ENCODE results near the gene UFL1. TPM values are rescaled to one million over a fixed set of nuclear protein-coding genes. Genes with fewer than 3 reads are reported as not detected.

The UFL1 gene
- total RNA-seq, 1 donor from 2014 or later = 20.2 TPM

DNA sequence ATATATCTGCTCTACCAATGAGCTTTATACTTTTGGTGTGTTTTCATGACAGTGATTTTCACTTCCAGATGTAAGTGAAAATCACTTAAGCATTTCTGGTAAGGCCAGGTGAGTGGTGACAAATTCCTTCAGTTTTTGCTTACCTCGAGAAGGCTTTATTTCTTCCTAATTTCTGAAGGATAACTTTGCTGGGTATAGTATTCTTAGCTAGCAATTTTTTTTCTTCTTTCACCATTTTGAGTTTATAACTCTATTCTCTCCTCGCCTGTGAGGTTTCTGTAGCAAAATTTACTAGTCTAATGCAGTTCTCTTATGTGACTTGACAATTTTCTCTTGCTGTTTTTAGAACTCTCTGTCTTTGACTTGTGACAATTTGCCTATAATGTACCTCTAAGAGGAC, 48.4 kb downstream of the UFL1 start:
- intact Hi-C loops (cut with micrococcal nuclease) = no loop called here

GRCh38 chr6:96571551-96571950, 49.9 kb downstream of the UFL1 start:
- intact Hi-C loops (cut with micrococcal nuclease) = no loop called here

DNA sequence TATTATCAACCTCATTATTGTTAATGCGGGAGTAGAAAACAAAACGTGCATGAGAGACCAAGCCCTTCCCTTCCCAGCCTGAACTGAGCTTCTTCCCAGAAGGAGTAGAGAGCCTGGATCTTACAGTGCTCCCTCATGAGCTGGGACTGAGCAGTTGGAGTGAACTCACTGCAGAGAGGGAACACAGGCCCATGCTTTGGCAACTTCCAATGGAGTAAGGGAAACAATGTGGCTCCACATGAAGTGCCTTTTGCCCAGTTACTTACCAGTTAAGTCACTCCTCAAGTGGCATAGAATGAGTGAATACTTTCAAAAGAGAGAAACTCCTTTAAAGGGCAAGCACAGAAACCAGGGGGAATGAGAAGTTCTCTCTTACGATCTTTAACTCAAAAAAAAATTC, 53.8 kb downstream of the UFL1 start:
- intact Hi-C loops (cut with micrococcal nuclease) = no loop called here

DNA sequence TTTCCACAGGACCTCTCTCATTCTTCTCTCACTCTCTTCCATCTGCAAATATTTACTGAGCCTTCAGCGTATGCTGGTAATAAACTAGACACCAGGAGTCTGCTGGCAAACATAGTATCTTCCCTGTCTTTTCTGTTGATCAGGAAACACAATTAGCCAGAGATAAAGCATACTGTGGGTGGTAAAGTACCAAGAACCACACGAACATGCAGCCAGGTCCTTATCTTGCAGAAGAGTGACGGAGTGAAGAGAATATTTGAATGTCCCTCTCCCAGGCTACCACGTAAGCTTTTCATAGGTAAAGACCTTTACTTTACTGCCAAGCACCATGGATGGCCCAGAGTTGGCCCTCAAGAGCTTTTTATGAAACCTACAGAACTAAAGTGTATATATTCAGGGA, 54.6 kb downstream of the UFL1 start:
- intact Hi-C loops (cut with micrococcal nuclease) = no loop called here

- intact Hi-C loops (cut with micrococcal nuclease) = no loop called here
Observed at GRCh38 chr6:96582021-96582420, 60.4 kb downstream of the UFL1 start.

DNA sequence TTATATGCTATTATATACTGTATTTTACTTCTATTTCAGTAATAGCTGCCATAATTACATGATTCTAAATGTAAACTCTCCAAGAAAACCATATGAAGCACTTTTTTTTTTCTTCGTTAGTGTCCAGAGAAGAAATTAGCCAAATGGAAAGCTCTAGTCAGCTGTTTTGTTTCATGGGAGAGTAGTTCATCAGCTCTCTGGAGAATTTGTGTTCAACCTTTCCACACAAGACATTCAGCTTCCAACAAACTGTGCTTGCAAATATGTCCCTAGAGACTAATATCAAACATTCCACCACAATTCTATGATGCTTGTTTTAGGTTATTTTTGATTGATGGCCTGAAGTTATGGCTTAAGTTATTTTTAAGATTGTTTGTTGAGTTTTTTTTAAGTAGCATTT, 60.8 kb downstream of the UFL1 start:
- intact Hi-C loops (cut with micrococcal nuclease) = no loop called here

GRCh38 chr6:96604420-96604819, 82.8 kb downstream of the UFL1 start:
- intact Hi-C loops (cut with micrococcal nuclease) = no loop called here

Other genes with a start within 250 kb of the UFL1 start
- gene FHL5, start 41.3 kb downstream of the UFL1 start, total RNA-seq = not detected in 2 replicates

Data from T-helper 1 cell treated with Interleukin-12 subunit alpha and Interleukin-12 subunit beta and Interleukin-4 antibody, amounts not matched to agents 30 ng/mL and 1 ng/mL, for 36 hours (primary cell).